ENCODE measurements around the gene SHMT1. TPM values are rescaled to one million over a fixed set of nuclear protein-coding genes. Genes with fewer than 3 reads are reported as not detected.
A peak's percentile ranks its signal among the peaks of the same experiment; 100 is the strongest.

Gene SHMT1
- total RNA-seq, 1 donor from 2014 or later, result 27.8 TPM

DNA sequence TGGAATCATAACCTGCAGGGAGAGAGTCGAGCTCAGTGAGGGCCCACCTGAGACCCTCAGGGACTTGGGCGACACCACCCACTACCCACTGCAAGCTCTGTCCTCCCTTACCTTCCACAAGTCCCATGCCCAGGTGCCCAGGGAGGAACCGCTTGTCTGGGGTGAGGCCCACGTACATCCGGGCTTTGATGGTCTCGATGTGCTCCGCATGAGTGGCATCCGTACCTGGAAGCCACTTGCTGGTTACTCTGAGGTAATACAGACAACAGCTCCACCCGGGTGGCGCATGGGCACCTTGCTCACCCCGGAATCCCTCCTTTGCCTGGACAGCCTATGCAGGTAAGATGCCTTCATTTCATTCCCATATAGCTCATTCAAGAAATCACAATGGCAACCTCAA is 78.1 kb downstream of the SHMT1 start:
- H3K4me3 ChIP-seq, result no peak overlapping the region
- TF ChIP-seq, protein P1, sequence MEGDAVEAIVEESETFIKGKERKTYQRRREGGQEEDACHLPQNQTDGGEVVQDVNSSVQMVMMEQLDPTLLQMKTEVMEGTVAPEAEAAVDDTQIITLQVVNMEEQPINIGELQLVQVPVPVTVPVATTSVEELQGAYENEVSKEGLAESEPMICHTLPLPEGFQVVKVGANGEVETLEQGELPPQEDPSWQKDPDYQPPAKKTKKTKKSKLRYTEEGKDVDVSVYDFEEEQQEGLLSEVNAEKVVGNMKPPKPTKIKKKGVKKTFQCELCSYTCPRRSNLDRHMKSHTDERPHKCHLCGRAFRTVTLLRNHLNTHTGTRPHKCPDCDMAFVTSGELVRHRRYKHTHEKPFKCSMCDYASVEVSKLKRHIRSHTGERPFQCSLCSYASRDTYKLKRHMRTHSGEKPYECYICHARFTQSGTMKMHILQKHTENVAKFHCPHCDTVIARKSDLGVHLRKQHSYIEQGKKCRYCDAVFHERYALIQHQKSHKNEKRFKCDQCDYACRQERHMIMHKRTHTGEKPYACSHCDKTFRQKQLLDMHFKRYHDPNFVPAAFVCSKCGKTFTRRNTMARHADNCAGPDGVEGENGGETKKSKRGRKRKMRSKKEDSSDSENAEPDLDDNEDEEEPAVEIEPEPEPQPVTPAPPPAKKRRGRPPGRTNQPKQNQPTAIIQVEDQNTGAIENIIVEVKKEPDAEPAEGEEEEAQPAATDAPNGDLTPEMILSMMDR (IDR thresholded peaks at IDR 0.05), result no peak
- DNase-seq, result no peak
- H3K9me3 ChIP-seq, result no peaks in the 10 kb centered on the region
- intact Hi-C loops (cut with DNase I), result no loop called here
- no peak overlapping the region for H3K27ac ChIP-seq
- no peaks in the 10 kb centered on the region for H3K4me1 ChIP-seq
- no peak for ATAC-seq
- H3K36me3 ChIP-seq, result peaks cover 93% of the 10 kb centered on the region
- H3K27me3 ChIP-seq, result no peaks in the 10 kb centered on the region

DNA sequence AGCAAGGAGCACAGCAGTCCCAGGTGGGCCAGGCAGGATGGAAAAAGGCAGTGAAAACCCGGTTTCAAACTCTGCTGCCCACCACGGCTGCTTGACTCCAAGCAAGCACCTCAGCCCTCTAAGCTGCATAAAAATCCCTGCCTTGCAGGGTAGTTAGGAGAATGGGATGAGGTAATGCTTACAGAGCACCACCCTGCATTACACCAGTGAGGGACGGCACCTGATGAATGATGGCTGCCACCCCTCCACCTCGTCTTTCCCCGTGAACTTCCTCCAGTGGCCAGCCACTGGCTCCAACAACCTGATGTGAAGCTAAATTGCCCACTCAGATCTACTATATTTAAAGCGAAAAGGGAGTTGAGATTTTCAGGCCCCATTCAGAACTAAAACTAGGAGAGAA is 81.6 kb downstream of the SHMT1 start:
- ATAC-seq, result no peak
- TF ChIP-seq, protein P1 (IDR thresholded peaks at IDR 0.05), result no peak
- DNase-seq, result no peak
- Histone ChIP-seq H3K36me3 (peaks cover 97% of the 10 kb centered on the region), H3K4me1 (no peaks in the 10 kb centered on the region), H3K9me3 (no peaks in the 10 kb centered on the region), H3K27me3 (no peaks in the 10 kb centered on the region), H3K27ac (no peak overlapping the region), H3K4me3 (no peak overlapping the region)
- intact Hi-C loops (cut with DNase I), result no loop called here

DNA sequence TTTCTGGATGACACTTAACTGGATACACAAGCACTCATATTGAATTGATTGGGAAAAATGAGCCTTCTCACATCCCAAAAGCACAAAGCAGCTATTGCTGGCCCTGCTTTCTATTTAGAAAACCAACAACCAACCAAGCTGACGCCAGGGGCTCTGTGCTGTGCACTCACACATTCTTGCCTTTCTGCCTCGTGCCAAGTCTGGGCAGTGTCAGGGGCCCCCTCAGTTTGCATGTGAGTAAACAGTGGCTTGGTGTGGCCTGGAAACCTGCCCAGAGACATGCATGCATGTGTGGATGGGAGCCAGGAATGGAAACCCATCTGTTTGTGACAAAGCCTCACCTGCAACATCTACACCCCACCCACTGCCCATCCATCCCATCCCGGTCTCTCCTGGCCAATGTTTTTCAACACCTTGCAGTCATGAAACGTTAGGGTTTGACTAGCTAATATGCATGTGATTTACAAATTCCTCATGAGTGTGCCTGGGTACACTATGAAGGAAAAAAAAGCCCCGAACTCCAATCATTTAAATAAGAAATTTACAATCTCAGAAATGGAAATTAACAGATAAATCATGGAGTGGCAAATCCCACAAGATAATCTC is 82.5 kb downstream of the SHMT1 start:
- Histone ChIP-seq H3K9me3 (no peaks in the 10 kb centered on the region), H3K27ac (no peak overlapping the region), H3K4me1 (no peaks in the 10 kb centered on the region), H3K27me3 (no peaks in the 10 kb centered on the region), H3K4me3 (no peak overlapping the region), H3K36me3 (peaks cover 100% of the 10 kb centered on the region)
- TF ChIP-seq, protein P1 (IDR thresholded peaks at IDR 0.05), result no peak
- intact Hi-C loops (cut with DNase I), result no loop called here
- ATAC-seq (no peak), DNase-seq (no peak)

DNA sequence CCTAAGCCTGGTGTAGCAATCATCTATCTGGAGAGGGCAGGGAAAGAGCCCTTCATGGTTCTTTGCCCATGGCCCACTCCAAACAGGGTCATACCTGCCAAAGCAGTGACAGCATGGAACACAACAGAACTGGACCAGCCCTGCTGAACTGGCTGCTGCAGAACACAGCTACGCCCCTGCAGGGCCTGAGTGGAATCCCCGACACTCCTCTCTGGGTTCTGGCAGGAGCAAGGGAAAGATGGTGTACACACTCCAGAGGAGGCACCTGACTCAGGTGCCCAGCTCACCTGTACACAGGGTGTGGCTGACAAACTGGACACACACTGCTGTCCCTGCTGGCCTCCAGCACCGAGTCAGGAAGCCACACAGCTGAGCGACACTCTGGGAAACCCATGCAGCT is 83.1 kb downstream of the SHMT1 start:
- Histone ChIP-seq H3K27me3 (no peaks in the 10 kb centered on the region), H3K36me3 (peaks cover 95% of the 10 kb centered on the region), H3K4me1 (no peaks in the 10 kb centered on the region), H3K9me3 (no peaks in the 10 kb centered on the region), H3K27ac (no peak overlapping the region), H3K4me3 (no peak overlapping the region)
- DNase-seq (peak; percentile 74), ATAC-seq (peak; percentile 94)
- intact Hi-C loops (cut with DNase I), result no loop called here
- TF ChIP-seq, protein P1 (IDR thresholded peaks at IDR 0.05), result no peak

DNA sequence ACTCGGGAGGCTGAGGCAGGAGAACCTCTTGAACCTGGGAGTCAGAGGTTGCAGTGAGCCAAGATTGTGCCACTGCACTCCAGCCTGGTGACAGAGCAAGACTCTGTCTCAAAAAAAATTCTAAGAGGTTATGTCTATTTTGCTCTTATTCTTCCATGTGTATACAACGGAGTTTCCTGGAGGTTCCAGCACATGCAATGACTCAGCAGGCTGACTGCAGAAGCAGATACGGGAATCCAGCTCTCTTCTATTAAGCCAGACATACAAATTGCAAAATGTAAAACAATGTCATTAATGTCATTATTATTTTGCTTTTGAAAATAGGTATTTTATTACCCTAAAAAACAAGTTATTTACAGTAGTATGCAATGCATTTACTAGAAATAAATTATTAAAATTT is 84.5 kb downstream of the SHMT1 start:
- DNase-seq (no peak), ATAC-seq (no peak)
- Histone ChIP-seq H3K36me3 (peaks cover 90% of the 10 kb centered on the region), H3K27ac (no peak overlapping the region), H3K4me1 (no peaks in the 10 kb centered on the region), H3K27me3 (no peaks in the 10 kb centered on the region), H3K4me3 (no peak overlapping the region), H3K9me3 (no peaks in the 10 kb centered on the region)
- intact Hi-C loops (cut with DNase I), result no loop called here
- TF ChIP-seq, protein P1 (IDR thresholded peaks at IDR 0.05), result no peak

Small RNA genes lying within 50 kb of the gene (microRNA-seq; reads per million reads assigned to microRNA genes)
- gene MIR6778 (ENCODE audit: borderline microRNAs expressed), result not detected

Other genes starting within 250 kb of the SHMT1 start
- gene ALKBH5, start 179.7 kb downstream of the SHMT1 start, total RNA-seq, result 99.1 TPM
- 11.7 TPM for gene LLGL1, start 137.9 kb downstream of the SHMT1 start, total RNA-seq
- gene FLII, start 104.8 kb downstream of the SHMT1 start, total RNA-seq, result 295 TPM
- 12.0 TPM for gene MIEF2, start 102.9 kb downstream of the SHMT1 start, total RNA-seq
- gene TOP3A, start 48.6 kb downstream of the SHMT1 start, total RNA-seq, result 29.5 TPM
- gene SMCR8, start 48.3 kb downstream of the SHMT1 start, total RNA-seq, result 25.2 TPM
- gene EVPLL, start 14.2 kb upstream of the SHMT1 start, total RNA-seq, result 1.8 TPM
- not detected for gene LGALS9C, start 113.2 kb upstream of the SHMT1 start, total RNA-seq

Data from upper lobe of right lung (tissue), 1 donor.